Fibroblast of the conjunctiva (primary cell): Measurements from ENCODE around the gene PCSK6.

Source experiments
- DNase-seq: peaks from one replicate; pipeline ENCODE4 v3.0.0-alpha.2; 2010; ENCODE audit warnings: low read depth

The PCSK6 gene

GRCh38 chr15:101326462-101327146 is 162.9 kb downstream of the PCSK6 start:
- DNase-seq = no peak

GRCh38 chr15:101326026-101326315 is 163.5 kb downstream of the PCSK6 start:
- no peak for DNase-seq

DNA sequence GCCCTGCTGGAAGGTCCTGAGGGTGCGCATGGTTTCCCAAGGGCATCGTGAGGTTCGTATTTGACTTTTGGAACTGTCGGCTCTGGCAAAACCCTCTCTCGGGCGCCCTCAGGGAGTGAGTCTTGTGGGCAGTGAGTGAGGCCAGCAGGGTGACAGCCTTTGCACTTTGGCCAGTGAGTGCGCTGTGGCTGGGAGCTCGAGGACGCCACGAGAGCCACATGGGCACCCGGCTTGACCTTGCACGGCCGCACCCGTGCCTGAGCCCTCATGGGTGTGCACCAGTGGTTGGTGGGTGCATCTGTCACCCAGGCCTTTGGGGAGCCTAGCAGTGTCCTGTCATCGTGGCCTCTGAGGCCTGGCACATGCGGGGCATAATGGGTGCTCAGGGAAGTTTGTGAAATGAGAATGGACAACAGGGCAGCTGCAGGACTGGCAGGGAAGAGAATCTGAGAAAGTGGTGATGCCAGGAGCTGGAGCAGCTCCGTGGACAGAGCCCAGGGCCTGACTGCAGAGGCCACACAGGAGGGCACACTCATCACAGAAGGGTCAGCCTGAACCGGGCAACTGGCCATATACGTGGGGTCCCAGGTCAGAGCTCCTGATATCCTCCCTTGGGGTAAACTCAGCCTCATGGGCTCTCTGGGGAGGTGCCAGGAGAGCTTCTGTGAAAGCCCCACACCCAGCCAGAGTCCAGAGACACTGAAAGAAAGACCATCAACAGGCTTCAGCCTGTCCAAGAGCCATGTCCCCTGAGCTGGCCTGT is 164.1 kb downstream of the PCSK6 start:
- DNase-seq = no peak

DNA sequence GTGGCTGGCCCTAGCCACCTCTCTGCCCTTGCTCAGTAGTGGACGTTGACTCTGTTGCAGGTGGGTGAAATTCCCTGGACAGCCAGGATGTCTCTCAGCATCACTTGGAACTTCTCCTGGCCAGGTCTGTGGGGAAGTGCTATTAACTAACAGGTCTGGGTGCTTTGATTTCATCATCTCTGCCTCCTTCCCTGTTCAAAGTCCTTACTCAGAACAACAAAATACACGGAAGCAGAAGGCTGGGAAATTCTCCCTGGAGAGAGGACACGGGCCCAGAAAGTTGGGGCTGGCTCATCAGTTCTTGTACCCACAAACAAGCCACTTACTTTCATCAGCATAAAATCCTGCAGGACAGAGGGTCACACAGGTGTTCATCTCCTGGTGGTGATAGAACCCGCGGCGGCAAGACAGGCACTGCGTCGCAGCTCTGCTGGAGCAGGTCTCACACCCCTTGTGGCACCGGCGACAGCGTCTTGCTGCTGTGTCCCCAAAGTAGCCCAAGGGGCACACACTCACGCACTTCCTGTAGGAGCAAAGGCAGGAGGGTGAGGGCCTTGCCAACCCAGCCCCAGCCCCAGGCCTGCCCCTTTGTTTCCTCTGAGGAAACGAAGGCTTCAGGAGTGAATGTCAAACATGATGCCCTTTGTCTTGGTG is 164.9 kb downstream of the PCSK6 start:
- no peak for DNase-seq

DNA sequence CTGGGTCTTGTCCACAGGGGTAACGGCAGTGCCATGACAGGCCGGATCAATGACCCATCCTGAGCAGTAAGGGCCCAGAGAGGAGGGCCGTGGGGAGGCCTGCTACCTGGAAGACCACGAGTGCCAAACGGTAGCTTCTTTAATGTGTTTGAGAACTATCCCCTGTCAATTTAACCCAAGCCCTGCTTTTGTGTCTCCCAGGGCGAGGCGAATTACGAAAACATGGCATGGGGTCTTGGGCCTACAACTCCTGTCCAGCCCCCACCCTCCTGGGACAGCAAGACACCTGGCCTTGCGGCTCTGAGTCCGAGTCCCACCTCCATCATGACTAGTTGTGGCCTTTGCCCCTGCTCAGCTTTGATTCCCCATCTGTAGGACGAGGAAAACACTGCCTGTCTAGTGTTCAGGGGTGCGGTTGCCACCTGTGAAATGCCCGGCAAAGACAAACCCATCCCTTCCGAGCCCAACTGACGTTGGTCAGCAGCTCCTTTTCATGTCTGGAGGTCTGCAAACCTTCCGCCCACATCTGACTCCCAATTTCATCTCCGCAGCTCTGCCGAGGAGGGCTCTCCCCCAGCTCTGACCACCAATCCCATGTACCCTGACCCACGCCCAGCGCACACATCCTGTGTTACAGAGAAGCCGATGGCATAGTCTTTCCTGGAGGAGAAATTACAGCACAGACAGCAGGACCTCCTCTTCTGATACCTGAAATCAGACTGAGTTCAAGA is 165.5 kb downstream of the PCSK6 start:
- no peak for DNase-seq

GRCh38 chr15:101322854-101323477 is 166.5 kb downstream of the PCSK6 start:
- DNase-seq = no peak

DNA sequence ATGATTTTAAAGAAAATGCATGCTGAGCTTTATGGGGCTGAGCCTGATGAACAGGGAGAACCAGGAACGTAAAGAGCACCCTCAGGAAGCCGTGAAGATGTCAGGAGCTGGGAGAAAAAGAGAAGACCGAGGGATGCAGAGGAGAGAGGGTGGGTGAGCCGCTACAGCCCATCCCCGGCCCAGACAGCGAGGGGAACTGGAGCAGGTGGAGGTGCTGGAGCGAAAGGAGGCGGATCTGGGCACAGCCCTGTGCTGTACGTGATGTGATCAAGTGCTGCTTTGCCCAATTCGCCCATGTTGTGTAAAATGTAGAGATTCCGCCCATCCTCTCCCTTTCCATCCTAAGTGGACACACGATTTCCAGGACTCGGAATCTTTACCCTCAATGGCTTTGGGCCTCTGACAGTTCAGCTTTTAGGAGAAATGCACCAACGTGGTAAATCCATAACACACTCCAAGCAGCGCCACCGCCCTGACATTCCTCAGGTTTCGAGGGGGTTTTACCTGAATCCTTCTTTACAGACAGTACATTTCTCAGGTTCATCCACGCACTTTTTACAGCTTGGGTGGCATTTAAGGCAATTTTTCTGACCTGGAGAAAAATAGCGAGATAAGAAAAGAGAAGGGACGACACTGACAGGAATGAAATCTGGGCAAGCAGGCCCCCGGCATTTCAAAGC is 167.4 kb downstream of the PCSK6 start:
- DNase-seq = no peak

DNA sequence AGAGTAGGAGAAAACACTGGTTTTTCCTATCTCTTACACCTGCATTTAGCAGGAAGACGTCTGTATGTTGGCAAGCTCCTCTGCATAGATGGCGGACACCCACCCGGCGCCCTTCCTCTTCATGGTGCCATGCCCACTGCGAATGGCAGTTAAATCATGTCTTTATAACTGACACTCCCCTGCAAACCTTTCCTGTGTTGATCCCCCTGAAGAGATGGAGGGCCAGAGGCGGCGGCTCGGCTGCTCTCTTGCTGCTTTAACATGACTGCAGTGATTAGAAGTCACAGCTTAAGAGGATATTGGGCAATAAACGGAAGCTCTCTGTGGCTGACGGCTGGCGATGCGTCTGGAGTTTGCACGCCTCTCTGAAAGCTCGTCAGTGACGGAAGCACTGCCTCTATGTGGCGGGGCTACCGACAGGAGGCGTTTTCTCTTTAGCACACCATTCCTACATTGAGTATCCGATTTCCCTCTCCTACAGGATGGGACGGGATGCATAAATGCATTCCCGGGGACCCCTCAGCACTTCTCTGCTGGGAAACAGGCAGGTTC is 168.9 kb downstream of the PCSK6 start:
- DNase-seq = no peak

DNA sequence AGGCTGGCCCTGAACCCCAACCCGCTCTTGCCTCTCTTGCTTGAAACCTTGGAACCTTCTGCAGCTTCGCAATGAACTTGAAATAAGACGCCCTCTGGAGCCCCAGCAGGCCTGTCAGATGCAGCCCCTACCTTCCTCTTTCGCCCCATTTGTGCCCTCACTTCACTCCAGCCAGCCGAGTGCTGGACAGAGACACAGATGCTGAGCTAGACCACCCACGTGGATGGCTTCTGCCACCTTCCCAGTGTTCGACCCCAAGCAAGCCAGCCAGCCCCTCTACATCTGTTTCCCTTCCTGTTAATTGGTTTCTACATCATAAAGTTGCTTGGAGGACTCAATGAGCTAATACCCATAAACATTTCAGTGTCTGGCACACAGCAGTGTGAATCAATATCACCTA is 170.7 kb downstream of the PCSK6 start:
- DNase-seq = no peak

- DNase-seq = no peak
Measured at GRCh38 chr15:101318147-101318819, 171.2 kb downstream of the PCSK6 start.

- DNase-seq = no peak
Measured at GRCh38 chr15:101317336-101317872, 172.1 kb downstream of the PCSK6 start.

DNA sequence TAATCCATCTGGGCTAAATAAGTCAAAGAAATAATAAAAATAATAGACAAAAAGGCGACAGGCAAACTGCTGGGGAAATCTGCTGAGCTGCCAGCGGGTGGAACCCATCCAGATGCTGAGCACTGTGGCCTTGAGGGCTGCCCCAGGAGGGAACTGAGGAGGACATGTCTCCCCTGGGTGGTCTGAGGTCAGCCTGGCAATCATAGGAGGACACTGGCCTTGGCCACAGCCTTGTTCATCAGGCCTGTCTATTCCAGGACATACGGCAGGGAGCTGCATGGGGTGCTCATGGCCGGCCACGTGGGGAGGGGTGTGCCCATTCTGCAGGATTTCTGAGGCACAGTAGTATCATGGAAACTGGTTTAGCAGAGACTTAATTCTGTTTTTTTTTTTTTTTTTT is 173.0 kb downstream of the PCSK6 start:
- no peak for DNase-seq

DNA sequence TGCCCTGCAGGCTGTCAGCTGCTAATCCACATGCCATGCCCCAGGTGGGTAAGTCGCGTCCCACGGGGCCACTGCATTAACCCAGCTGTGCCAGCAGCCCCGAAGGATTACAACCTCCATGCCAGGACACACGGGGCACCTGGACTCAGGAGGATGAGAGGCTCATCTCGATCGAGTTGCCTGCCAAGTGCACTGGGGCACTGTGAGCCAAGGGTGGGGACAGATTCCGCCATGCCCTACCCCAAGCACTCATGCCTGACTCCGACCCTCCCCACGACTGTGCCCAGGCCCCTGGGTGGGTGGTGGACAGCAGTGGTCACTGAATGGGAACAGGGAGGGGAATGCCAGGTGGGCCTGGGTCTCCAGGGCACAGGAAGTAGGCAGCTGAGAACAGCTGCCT is 173.8 kb downstream of the PCSK6 start:
- no peak for DNase-seq

DNA sequence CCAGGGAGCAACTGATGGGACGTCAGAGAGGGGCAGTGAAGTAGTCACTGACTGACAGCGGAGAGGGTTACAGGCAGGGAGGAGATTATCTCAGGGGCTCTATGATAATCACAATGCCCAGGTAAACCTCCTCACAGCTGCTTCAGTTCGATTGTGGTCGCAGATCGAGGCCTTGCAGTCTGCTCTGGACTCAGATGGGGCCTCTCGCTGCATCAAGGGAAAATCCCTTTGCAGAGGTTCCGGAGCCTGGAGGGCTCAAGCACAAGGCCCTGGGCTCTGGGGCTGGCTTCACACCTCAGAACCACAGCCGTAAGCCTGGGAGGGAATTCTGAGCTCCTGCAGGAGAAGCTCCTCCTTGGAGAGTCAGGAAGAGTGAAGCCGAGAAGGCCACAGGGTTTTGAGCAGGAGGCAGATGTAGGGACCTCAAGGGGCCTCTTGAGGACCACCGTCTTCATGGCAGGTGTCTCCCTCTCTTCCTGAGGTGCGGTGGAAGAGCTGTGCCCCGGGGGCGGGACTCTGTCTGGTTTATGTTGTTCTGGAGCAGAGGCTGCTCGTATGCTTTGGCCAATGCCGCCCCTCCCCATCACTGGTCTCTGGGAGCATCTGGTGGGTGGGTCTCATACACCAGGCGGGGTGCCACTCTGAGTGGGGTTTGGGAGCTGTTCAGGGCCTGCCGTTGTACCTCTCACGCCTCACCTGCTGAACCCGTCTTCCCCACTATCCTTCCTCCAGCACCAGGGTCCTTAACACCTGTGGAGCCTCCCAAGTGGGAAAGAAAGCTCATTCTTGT is 175.0 kb downstream of the PCSK6 start:
- DNase-seq = no peak

DNA sequence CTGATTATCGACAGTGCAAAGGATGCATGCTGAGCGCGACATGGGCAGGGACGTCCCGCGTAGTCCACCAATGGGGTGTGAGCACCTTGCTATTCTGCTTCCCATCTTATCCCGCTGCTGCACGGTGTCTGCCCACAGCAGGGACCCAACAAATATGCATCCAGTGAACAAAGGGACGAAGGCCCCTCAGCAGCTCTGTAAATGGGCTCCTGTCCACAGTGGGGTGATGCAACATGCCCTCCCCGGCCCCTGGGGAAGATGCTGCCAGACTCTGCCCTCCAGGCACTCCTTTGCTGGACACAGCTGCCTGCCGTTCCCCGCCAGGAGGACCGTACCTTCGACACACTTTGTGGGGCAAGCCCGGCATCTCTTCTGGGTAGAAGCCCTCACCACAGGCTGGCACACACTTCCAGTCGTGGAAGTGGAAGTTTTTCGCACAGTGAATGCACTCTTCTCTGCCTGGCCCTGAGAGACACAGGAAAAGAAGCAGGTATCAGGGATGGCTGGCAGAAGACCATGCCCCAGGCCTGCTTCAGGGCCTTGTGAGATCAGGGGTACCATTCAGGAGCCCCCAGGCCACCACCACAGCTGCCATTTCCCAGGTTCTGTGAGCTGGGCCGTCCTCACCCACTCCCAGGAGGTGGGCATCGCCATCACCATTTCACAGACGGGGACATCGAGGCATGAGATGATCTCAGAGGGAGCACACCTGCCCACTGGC is 176.3 kb downstream of the PCSK6 start:
- DNase-seq = no peak

DNA sequence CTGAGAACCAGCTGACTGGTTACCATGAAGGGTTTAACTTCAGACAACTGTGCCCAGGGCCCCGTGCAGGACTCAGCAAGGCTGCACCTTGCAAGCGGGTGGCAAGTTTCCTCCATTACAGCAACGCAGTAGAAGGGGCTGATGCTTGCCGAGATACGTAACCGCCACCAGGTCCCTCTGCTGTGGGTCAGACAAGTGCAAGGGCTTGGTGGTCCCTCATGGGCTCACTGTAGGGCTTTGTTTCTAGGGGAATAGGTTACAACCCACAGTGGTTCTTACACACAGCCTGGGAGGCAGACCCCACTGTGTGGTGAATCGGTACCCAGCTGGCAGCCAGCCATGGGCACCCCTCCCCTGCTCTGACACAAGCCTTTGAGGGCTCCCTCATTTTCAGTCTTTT is 179.0 kb downstream of the PCSK6 start:
- DNase-seq = no peak

GRCh38 chr15:101310161-101310480 is 179.4 kb downstream of the PCSK6 start:
- DNase-seq = no peak

GRCh38 chr15:101309436-101310160 is 179.9 kb downstream of the PCSK6 start:
- DNase-seq = no peak
